CD4-positive, alpha-beta T cell treated with Interleukin-10 for 1 hour (primary cell): ENCODE data around the gene PIGR.

ENCODE experiments used
- DNase-seq: peaks from one replicate; pipeline ENCODE4 v3.0.0-alpha.2; 2020

The PIGR gene

DNA sequence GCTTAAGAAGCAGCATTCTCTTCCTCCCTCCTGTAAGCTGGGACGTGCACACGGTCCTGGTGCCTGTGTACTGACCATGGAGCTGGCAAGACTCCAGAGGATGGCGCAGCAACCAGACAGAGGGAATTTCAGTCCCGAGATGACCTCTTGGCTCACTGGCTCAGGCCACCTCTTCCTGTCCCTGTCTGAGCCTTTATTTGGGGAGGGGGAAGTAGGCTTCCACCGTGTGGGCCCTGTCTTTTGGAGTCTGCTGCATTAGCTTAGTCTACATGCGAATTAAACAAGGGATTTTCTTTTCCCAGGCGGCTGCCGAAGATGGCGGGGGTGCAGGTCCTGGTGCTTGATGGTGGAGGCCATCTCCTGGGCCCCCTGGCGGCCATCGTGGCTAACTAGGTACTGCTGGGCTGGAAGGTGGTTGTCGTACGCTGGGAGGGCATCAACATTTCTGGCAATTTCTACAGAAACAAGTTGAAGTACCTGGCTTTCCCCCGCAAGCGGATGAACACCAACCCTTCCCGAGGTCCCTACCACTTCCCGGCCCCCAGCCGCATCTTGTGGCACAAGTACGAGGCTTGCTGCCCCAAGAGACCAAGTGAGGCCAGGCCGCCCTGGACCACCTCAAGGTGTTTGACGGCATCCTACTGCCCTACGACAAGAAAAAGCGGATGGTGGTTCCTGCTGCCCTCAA, 38.8 kb downstream of the PIGR start:
- DNase-seq = no peak

DNA sequence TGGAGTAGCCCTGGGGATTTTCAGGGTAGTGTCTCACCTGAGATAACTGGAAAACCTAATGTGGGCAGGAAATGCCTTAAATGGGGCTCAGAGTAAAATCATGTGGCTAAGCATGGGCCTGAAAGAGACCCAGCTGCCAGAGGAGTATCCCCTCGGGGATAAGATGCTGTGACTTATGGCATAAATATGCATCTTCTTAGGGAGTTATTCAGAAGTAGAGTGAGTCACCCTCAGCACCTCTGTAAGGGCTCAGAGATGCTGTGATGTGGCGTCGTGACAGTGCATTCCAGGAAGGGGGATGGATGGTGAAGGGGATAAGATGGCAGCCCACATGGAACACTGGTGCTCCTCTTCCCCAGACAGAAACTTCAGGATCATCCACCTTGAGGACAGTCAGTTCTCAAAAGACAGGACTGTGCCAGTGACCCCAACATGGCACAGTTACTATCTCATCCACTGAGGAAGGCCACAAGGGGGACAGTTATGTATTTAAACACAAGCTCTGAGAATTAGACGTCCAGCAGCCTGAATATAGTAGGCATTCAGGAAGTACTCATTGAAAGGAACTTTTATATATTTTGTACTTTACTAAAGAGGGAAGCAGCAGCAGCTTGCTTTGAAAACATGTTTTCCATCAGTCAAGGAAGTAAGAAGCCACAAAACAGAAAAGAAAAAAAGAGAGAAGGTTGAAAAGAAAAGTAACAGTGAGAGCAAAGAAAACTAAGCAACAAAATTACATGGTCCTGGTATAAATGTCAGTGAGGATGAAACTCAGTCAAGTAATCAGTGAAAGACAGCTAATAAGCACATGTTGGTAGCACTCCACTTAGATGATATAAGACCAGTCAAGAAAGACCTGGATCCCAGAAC, 40.7 kb downstream of the PIGR start:
- DNase-seq = no peak

DNA sequence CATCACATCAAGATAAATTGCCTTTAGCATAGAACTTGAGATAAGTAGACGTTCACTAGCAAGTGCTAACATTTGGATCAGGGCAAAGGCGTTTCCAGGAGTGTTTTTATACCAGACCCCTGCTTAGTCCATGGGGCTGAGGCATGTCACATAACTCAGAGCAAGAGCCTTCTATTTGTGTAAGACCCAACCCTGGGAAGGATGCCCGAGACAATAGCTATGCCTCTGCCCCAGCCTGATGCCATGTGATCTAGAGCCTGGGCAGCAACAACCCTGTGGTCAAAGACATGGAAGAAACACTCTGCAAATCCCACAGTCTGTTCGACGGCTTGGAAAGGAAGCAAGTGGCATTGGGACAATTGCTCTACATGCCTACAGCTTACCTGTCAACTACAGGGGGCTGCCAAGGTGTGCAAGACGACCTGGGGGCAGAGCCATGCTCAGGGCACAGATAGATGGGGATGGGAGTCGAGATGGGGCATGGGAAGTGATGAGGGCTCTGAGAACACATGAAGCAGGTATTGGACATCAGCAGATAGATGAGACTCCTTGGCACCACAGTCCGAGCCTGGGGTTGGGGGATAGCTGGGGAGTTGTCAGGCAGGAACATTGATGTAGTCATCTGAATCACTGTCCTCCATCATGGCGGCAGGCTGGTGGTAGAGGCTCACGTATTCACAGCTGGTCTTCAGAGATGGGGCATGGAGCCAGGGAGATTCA, 41.7 kb downstream of the PIGR start:
- DNase-seq = no peak

DNA sequence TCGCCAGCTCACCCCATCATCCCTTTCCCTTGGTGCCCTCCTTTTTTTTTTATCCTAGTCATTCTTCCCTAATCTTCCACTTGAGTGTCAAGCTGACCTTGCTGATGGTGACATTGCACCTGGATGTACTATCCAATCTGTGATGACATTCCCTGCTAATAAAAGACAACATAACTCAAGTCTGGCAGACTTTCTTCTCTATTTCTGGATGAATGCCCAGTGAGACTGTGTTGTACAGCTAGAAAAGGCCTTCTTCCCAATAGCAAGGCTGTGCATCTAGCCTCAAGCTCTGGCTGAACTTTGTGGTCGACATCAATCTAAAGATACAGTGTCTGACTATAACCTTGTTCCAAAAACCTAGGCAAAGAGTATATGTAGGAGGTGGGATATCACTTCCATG, 42.6 kb downstream of the PIGR start:
- no peak for DNase-seq

DNA sequence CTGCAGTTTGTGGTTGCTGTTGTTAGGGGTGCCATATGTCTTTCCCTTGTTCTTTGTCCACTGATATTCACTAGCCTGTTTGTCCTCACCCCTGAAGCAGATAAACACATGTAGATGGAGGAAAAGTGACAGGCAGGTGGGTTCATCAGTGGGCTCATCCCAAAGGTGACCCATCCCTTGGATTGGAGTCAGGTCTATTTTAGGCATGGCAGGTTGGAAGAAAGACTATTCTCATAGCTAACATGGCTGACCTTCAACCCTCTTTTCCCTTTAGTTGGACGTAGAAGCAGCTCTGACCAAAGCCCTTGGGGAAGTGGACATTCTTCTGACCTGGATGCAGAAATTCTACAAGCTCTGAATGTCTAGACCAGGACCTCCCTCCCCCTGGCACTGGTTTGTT, 43.6 kb downstream of the PIGR start:
- no peak for DNase-seq

DNA sequence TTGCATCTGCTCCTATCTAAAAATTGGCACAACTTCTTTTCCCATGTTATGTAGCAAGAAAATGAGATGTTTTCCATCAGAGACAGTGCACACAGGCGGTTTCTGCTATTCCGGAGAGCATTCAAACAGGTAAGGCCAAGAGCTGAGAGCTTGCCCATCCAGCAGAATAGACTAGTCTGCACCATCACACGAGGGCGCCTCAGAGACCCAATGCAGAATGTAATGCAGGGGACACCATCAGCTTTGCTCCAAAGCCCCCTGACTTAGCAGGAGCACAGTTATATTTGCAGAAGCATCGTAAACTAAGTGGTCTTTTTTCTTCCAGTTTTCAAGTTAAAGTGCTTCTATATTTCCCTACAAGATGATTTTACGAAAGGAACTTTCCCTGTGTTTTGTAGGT, 44.3 kb downstream of the PIGR start:
- no peak for DNase-seq

DNA sequence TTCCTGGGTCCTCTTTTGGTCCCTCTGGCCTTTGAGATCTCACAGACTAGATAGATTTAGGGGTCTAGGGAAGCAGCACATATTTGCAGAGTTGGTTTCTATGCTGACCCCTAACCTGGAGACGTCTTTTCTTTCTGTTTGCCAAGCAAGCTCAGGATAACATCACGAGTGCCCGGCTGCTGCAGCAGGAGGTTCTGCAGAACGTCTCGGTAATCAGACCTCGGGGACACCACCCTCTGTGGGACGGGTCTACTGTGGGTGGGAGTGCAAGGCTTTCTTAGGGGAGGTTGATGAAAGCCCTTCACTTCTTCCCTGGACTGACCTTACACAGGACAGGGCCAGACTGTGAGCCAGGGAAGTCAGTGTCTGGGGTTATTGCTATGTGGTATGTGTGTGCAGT, 46.1 kb downstream of the PIGR start:
- no peak for DNase-seq

DNA sequence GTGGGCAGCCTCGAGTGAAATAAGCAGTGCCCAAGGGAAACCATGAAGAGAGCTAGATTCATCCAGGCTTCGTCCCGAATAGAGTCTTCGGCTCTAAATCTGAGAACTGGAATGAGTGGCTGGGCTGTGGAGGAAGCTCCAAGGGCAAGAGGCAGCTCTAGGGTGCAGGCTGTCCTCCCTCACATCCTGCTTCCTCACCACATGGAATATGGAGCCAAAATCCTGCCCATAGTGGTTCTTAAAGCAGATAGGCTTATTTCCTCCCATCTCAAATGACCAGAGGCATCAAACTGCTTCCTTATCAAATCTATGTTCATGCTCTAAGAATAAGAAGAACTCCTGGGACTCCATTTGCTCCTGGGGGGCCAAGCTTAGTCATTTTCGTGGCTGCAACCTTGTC, 46.5 kb downstream of the PIGR start:
- DNase-seq = no peak

DNA sequence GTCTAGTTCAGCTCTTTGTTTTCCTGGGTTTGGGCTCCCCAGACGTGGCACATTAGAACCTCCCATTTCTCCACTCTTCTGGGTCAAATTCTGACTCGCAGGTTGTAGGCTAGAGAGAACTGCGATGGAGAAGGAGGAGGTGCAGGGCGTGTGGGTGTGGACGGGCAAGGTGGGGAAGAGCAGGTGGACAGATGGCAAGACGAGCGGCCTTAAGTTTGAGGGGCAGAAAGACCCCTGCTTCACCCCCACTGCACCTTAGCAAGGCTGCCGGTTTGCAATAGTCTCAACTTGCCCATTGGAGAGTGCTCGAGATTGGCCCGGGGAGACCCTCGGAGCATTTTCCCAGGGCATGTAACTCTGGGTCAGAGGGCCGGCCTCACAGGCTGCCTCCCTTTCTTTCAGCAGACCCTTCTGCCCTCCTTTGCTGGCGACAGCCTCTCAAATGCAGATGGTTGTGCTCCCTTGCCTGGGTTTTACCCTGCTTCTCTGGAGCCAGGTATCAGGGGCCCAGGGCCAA, 47.3 kb downstream of the PIGR start:
- DNase-seq = no peak

DNA sequence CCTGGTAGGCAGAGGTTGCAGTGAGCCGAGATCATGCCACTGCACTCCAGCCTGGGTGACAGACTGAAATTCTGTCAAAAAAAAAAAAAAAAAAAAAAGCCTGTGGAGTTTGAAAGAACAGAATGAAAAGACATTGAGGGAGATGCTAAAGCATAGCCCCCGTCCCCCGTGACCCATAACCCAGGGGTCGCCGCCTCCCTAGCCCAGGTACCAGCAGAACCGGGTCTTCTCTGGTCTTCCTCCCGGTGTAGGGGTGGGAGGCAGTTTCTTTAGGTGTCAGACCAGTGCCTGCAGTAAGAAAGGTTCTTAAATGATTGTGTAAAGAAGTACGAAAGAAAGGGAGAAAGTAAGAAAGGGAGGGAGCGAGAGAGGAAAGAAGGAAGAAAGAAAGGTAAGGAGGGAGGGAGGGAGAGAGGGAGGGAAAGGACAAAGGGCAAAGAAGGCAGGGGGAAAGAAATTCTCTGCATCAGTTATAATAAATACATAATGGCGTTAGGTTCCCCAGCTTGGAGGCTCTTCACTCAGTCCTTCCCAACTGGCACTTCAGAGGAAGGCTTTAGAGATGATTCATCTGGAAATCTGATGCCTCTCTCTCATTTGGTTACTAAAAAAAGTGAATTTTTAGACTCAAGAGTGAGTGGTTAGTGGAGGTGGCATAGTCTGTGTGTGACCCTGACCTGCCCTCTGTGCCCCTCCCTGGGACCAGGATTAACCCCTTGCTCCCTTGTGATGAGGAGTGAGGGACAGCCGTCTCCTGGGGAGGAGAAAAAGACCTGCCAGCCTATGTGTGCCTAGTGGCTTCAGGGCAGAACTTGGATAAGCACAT, 48.0 kb downstream of the PIGR start:
- no peak for DNase-seq

DNA sequence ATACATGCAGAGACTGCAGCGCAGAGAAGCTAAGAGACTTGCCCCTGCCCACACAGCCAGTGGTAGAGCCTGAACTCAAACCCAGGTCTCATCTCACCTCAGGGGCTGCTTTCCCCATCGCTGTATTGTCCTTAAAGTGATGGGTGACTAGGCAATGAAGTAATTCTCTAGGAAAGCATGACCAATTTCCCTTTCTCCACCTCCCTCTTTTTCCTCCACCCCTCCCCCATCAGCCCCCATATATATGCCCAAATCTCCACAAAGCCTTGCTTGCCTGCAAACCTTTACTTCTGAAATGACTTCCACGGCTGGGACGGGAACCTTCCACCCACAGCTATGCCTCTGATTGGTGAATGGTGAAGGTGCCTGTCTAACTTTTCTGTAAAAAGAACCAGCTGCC, 49.1 kb downstream of the PIGR start, which contains the start of gene IL24:
Gene IL24, plus strand, starts transcription at position 269 of the 400 bp plus-strand sequence. CDS start 390 bp downstream, outside the sequence.
- no peak for DNase-seq

DNA sequence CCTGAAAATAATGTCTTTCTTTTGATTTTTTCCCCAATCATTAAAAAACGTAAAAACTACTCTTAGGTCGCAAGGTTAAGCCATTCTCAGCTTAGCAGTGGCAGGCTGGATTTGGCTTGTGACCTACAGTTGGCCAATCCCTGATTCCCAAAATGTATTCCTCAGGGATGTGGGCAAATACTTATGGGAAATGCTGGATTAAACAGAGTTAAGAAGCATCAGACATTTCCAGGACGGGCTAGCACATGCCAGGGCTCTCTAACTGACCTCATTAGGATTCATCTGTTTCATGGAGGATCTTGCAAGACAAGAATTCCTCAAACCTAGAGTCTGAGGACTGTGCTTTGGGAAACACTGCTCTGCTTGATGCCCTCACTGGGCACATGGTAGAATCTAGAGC, 50.0 kb downstream of the PIGR start:
- DNase-seq = no peak

DNA sequence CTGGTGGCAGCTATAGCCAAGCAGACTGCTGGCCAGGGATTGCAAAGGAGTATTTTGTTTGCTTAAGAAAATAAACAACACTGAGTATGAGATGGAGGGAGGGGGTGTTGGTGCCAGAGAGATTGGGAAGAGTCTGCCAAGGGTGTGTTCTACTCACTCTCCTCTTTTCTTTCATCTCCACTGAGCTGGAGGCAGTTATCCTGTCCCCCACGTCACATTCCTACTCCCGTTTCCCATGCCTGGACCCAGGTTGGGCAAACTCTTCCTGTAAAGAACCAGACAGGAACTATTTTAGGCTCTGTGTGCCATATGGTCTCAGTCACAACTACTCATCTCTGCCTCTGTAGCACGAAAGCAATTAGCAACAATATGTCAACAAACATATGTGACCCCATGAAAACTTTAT, 50.4 kb downstream of the PIGR start:
- DNase-seq = no peak

DNA sequence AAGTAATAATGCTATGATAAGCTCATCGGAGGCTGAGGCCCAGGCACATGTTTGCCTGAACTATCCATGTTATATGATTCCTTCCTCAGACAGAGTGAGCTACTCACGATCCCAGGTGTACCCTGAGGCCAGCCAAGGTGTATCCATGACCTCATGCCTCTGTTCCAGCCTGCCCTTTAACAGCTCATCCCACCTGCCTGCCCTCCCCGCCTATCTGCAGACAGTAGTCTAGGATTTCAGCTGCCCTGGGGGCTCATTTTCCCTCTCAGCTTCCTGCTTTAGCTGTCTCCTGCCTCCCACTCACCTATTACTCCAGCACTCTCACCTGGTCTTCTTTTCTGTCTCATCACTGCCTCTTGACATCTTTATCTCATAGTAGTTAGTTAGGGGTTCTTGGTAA, 50.9 kb downstream of the PIGR start:
- no peak for DNase-seq

DNA sequence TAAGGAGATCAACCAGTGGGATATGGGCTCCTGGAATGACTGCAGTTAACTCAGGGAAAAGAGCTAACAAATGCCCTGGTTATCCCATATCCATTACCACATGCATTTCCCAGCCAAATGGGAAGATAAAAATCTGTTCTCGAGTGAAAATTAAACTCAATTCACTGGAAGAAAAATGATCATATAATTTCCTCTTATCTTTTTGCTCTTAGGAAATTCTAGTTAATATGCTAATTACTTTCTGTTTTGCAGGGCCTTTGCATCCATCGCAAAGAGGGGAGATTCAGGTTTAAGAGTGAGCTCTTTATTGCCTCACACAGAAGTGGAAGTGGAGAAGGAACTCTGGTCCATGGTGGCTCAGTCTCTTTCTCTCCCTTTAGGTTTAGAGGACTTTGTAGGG, 52.9 kb downstream of the PIGR start:
- DNase-seq = no peak

DNA sequence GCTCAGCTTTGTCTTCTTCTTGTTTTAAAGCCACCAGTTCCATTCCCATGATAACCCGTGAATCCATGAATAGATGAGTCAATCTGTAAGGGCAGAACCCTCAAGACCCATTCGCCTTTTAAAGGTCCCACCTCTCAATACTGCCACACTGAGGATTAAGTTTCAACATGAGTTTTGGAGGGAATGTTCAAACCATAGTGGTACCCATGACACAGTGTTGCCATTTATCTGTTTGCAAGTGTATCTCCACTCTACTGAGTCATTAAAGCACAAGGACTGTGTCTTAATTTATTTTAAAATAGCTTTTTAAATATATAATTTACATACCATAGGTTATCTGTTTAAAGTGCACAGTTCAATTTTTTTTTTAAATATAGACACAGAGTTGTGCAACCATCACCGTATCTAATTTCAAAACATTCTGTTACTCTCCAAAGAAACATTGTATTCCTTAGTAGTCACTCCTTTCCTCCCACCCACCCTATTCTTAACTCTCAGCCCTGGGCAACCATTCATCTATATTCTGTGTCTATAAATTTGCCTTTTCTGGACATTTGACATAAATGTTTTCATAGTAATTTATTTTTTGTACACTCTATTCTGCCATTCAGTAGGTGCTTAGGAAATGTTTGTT, 53.8 kb downstream of the PIGR start:
- DNase-seq = no peak

DNA sequence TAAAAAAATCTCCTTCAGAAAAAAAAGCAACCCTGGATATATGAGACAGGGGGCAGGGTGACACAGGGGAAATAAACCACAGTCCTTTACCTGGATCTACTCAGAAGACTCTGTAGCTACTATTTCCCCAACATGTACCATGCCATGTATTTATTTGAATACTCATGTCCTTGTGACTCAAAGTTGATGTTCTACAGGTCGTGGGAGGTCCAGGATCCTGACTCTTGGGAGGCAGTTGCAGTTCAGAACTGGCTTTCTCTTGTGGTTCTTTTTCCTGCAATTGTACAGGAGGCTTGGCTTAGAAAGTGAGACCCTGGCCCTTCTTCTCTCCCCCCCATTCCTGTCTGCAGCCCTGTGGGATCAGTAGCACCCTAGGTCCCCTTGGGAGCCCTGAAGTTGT, 54.9 kb downstream of the PIGR start:
- DNase-seq = no peak

DNA sequence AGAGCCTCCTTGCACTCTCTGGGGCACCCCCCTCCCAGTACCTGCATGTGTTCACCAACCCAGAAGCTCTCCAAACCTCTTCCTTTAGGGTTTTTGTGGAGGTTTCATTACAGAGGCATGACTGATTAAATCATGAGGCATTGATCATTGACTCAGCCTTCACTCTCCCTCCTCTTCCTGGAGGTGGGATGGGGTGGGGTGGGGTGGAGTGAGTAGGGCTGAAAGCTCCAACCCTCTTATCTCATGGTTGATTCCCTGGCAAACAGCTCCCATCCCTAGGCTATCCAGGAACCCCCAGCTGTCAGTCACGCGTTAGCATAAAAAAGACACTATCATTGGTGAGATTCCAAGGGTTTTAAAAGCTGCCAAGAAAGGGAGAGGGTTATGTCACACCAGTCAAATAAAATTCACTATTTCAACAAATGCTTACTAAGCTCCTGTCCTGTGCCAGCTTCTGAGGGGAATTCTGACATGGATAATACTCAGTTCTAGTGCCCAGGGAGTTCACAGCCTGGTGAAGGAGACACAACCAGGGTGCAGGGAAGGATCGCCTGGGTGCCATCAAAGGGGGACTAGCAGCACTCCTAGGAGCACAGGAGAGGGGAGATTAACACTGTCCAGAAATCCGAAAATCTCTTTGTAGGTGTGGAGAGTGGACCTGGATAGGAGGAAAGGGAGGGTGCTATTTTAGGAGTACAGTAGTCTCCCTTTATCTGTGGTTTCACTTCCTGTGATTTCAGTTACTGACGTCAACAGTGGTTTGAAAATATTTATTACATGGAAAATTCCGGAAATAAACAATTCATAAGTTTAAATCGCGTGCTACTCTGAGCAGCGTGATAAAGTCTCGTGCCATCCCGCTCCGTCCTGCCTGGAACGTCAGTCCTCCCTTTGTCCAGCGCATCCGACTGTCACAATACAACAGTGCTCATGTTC, 55.9 kb downstream of the PIGR start:
- peak; percentile 30 for DNase-seq

DNA sequence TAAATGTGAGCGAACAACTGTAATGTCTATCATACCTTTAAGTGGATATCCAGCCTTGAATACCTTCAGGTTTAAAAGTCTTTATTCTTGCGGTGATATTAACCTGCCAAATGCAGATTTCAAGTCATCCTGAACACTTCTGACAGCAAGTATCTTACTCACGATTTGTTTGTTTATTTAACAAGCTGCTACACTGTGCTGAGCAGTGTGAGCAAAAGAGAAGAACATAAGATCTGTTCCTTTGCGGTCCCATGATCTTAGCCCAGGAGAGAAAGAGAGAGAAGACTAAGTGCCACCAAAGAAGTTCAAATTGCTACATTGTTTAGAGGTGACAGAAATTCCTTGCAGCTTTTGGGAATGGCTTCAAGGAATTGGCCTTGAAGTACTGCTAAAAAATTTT, 58.6 kb downstream of the PIGR start:
- DNase-seq = no peak

DNA sequence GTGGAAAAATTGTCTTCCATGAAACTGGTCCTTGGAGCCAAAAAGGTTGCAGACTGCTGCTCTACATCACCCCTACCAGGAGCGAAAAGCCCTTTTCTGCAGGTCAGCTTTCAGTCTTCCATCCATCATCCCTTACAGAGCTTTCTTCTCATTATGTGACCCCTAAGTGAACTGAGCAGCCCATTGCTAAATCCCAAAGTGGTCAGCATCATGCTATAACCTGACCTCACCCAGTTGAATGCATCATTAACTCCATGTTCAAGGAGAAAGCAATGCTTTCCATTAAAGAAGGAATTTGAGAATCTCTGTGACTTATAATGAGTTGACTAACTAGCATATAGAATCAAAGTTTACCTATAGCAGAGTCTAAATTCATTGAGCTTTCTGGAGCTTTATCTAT, 59.4 kb downstream of the PIGR start:
- DNase-seq = no peak
